ENCODE measurements around the gene CYP26B1.

CYP26B1 gene

GRCh38 chr2:72156872-72157271, 9.2 kb upstream of the CYP26B1 start:
- in situ Hi-C loops (cut with HindIII; ENCODE audit: low sequenced_read_pairs): loop anchor here (25.0 kb wide), 1 partner anchor 430 kb away; no protein-coding TSS in a partner anchor

DNA sequence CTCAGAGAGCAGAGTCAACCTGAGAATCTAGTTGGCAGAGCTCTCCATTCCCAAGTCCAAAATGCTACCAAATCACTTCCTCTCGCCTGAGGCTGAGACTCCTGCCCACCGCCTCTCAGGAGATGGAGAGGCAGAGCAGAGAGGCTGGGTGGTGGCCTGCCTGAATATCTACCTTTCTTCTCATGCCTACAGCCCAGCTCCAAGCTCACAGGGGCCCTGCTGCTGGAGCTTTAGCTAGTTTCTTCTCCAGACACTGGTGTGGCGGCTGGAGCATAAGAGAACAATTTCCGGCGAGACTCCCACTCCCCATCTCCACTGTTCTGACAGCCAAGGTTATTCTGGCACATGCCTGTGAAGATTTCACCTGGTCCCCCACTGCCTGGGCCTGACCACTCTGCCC, 8.1 kb upstream of the CYP26B1 start:
- in situ Hi-C loops (cut with HindIII; ENCODE audit: low sequenced_read_pairs): loop anchor here (25.0 kb wide), 1 partner anchor 432 kb away; no protein-coding TSS in a partner anchor

DNA sequence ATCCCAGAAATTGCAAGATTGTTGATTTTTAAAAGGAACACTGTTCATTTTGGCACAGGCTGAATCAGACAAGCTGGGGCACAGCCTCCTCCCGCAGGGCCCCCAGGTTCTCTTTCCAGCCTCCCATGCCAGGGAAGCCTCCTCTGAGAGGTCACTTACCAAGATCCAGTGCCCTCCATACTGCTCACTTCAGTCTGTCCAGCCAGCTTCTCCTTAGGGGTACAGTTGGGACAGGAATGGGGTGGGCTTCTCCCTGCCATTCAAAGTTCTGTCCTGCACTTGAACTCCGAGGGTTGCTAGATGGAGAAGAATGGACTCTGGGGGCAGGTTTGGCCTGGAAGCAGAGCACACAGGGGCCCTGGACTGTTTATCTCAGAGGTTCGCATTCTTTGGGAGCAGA, 7.5 kb upstream of the CYP26B1 start:
- in situ Hi-C loops (cut with HindIII; ENCODE audit: low sequenced_read_pairs): loop anchor here (25.0 kb wide), 1 partner anchor 432 kb away; no protein-coding TSS in a partner anchor

- in situ Hi-C loops (cut with HindIII; ENCODE audit: low sequenced_read_pairs): loop anchor here (25.0 kb wide), 1 partner anchor 433 kb away; no protein-coding TSS in a partner anchor
Measured at GRCh38 chr2:72154386-72154975, 6.8 kb upstream of the CYP26B1 start.

- in situ Hi-C loops (cut with HindIII; ENCODE audit: low sequenced_read_pairs): loop anchor here (25.0 kb wide), 1 partner anchor 433 kb away; no protein-coding TSS in a partner anchor
Measured at GRCh38 chr2:72153924-72154323, 6.3 kb upstream of the CYP26B1 start.

GRCh38 chr2:72153026-72153791, 5.5 kb upstream of the CYP26B1 start:
- in situ Hi-C loops (cut with HindIII; ENCODE audit: low sequenced_read_pairs): loop anchor here (25.0 kb wide), 1 partner anchor 434 kb away; no protein-coding TSS in a partner anchor

GRCh38 chr2:72150861-72151356, 3.2 kb upstream of the CYP26B1 start:
- in situ Hi-C loops (cut with HindIII; ENCODE audit: low sequenced_read_pairs): loop anchor here (25.0 kb wide), 1 partner anchor 436 kb away; no protein-coding TSS in a partner anchor

DNA sequence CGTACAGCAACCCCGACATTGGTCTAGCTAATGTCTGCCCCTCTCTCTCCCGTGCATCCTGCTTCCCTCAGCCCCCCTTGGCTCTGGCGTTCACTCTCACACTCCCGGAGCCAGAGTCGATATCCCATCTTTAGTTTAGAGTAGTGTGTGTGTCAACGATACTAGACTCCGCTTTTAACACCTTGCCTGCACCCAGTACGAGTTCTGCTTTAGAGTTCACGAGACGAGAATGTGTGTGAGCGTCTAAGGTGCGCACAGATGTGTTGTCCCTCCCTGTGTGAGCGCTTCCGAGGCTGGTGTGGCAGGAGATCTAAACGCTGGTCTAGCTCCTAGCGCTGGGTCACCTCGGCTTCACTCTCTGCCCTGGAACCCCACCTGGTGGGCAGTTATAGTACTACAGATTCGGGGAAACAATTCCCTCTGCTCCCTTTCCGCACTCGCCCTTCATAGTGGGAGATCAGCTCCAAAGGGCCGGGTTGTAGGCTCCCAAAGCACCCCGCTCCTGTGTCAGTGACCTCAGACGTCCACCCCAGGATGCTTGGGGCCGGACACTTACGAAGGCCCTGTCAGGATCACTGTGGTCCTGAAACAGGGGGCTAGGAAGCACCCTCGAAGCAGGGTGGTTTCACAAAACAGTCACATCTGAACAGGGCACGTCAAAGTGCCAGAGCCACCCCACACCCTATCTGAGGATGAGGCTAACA, 2.6 kb upstream of the CYP26B1 start:
- in situ Hi-C loops (cut with HindIII; ENCODE audit: low sequenced_read_pairs): loop anchor here (25.0 kb wide), 1 partner anchor 437 kb away; no protein-coding TSS in a partner anchor

DNA sequence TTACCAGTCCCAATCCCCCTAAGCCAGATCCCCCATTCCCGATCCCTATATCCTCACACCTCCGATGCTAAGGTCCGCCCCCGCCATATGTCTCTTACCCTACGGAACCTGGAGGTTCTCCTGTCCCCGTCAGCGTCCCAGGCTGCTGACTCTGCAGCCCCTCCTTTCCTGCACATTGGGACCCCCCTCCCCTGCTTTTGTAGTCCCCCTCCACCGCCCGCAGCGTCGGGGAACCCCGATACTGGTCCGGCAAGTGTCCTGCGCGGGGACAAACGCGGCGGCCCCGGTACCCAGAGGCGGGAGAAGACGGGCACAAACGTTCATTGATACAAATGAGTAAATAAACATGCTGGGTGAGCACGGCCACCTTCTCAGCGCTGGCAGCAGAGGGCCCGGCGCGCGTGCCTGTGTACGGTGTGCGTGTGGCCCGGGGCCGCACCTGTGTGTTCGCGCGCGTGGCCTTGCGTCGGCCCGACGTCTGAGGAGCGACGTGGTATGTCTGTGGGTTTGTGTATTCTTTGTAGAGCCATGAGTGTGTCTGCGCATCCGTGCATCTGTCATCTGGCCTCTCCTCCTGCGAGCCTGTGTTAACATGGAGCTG, 2.0 kb upstream of the CYP26B1 start:
- in situ Hi-C loops (cut with HindIII; ENCODE audit: low sequenced_read_pairs): loop anchor here (25.0 kb wide), 1 partner anchor 438 kb away; no protein-coding TSS in a partner anchor

GRCh38 chr2:72148837-72149555, 1.3 kb upstream of the CYP26B1 start:
- in situ Hi-C loops (cut with HindIII; ENCODE audit: low sequenced_read_pairs): no loop called here

DNA sequence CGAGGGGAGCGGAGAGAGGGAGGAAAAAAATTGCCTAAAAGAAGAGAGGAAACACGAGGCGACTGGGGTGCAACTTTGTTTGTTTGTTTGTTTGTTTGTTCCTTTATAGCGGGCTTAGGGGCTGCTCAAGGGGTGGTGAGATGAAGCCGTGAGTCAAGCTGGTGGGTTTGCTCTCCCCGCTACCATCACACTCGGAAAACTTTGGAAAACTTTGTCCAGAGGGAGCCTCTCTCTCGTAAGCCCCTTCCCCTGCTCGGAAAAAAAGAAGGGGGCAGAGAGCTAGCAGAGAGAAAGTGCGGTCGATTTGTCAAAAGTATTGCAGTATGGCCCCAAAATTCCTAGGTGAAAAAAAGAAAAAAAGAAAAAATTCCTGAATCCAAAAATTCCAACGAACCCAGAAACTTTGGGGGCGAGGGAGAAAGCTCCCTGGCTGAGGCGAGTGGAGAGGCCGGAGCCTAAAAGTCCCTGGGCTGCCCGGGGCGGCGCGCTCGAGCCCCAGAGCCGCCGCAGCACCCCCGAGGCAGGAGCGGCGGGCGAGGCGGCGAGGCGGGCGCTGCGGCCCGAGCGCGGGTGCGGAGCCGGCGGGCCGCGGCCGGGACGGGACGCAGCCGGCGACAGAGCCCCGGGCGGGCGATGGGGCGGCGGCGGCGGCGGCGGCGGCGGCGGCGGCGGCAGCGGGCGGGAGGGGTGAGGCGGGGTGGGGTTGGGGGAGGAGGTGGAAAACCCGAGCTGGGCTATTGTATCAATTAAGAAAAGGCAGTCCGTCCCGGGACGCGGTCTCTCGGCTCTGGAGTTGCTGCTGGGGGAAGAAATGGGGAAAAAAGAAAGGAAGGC, 558 bp upstream of the CYP26B1 start:
- in situ Hi-C loops (cut with HindIII; ENCODE audit: low sequenced_read_pairs): no loop called here

- in situ Hi-C loops (cut with HindIII; ENCODE audit: low sequenced_read_pairs): no loop called here
Measured at GRCh38 chr2:72146347-72147302, 1.0 kb downstream of the CYP26B1 start.

GRCh38 chr2:72145658-72146329, 1.9 kb downstream of the CYP26B1 start:
- in situ Hi-C loops (cut with HindIII; ENCODE audit: low sequenced_read_pairs): no loop called here

GRCh38 chr2:72145289-72145657, 2.4 kb downstream of the CYP26B1 start:
- in situ Hi-C loops (cut with HindIII; ENCODE audit: low sequenced_read_pairs): no loop called here

DNA sequence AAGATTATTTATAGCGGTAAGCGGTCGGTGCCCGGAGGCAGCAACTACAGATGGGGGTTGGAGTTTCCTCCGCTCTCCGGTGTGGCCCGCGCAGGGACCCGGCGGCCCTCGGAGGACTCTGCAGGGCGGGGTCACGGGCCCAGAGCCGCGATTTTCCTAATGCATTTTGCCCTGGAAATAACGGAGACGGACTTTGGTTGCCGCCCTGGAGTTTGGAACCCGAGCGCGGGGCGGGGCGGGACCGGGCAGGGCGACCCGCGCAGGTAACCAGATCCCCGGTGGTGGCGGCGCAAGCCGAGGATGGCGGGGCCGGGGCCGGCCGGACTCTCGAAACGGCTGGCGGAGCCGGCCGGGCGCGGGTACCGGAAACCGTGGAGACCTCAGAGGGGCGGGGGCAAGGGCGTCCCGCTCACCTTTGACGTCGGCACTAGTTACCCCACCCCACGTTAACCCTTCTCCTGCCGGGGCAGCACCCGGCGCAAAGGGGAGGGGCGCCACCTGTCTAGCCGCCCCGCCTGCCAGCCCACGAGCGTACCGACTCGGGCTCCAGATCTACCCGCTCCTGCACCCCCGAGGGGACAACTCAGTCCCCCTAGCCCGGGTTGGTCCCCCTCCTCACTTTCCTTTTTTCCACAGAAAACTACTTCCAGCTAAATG, 2.9 kb downstream of the CYP26B1 start:
- in situ Hi-C loops (cut with HindIII; ENCODE audit: low sequenced_read_pairs): no loop called here

DNA sequence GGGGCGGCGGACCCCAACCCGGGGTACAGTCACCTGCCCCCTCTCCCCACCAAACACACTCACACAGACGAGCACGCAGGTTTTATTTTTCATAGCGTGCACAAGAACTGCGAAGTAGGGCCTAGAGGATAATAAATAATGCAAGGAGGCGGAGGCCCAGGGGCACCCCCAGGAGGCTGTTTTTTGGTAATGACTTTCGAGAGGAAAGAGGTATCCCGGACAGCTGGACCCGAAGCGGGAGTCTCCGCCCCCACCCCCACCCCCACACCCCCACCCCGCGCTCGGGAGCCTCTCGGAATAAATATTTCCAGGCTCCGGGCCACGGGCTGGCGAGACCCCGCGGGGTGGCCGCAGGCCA, 3.4 kb downstream of the CYP26B1 start:
- in situ Hi-C loops (cut with HindIII; ENCODE audit: low sequenced_read_pairs): no loop called here
